ENCODE data around the gene SENP1.
A peak's percentile ranks its signal among the peaks of the same experiment; 100 is the strongest.

The SENP1 gene

DNA sequence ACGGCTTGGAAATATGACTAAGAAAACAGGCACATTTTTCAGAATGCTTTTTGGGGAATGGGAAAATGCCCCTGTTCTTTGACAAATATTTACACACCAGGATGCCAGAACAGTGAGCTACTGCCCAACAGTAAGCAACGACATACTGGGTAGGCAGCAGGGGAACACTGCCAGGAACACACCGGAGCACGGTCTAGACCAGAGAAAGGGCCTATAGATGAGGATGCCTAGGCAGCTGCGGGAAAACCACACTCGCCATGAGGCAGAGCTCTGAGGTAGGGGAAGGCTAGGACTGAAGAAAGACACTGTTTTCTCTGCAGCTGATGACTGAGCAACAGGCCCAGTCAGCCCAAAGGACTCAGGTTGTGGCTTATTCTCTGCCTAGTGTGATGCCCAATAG, 55.7 kb downstream of the SENP1 start:
- Histone ChIP-seq H3K27ac (ENCODE audit: low read depth, low read length) (no peak overlapping the region), H3K36me3 (ENCODE audit: control insufficient read depth, insufficient read depth, low read length) (peaks cover 49% of the 10 kb centered on the region), H3K4me3 (ENCODE audit: low read depth, low read length) (no peak overlapping the region)

GRCh38 chr12:48045965-48046518, 59.8 kb downstream of the SENP1 start:
- Histone ChIP-seq H3K27ac (ENCODE audit: low read depth, low read length) (no peak overlapping the region), H3K4me3 (ENCODE audit: low read depth, low read length) (no peak overlapping the region), H3K4me1 (ENCODE audit: control insufficient read depth, insufficient read depth, low read length) (no peaks in the 10 kb centered on the region), H3K9me3 (ENCODE audit: control insufficient read depth, insufficient read depth, low read depth, low read length) (no peaks in the 10 kb centered on the region), H3K36me3 (ENCODE audit: control insufficient read depth, insufficient read depth, low read length) (peaks cover 64% of the 10 kb centered on the region), H3K9ac (ENCODE audit: low read length) (no peak overlapping the region), H3K27me3 (ENCODE audit: control insufficient read depth, insufficient read depth, low read length) (no peaks in the 10 kb centered on the region)

More for the DNA sequence above, 55.7 kb downstream of the SENP1 start:
- H3K27me3 ChIP-seq (ENCODE audit: control insufficient read depth, insufficient read depth, low read length) = no peaks in the 10 kb centered on the region
- H3K4me1 ChIP-seq (ENCODE audit: control insufficient read depth, insufficient read depth, low read length) = no peaks in the 10 kb centered on the region
- no peaks in the 10 kb centered on the region for H3K9me3 ChIP-seq (ENCODE audit: control insufficient read depth, insufficient read depth, low read depth, low read length)
- no peak overlapping the region for H3K9ac ChIP-seq (ENCODE audit: low read length)

- Histone ChIP-seq H3K27ac (ENCODE audit: low read depth, low read length) (no peak overlapping the region), H3K27me3 (ENCODE audit: control insufficient read depth, insufficient read depth, low read length) (0 out of 2 replicates have a peak, but pooled peaks cover 2% of the 10 kb centered on the region), H3K36me3 (ENCODE audit: control insufficient read depth, insufficient read depth, low read length) (peaks cover 62% of the 10 kb centered on the region), H3K9me3 (ENCODE audit: control insufficient read depth, insufficient read depth, low read depth, low read length) (no peaks in the 10 kb centered on the region), H3K9ac (ENCODE audit: low read length) (no peak overlapping the region), H3K4me3 (ENCODE audit: low read depth, low read length) (no peak overlapping the region), H3K4me1 (ENCODE audit: control insufficient read depth, insufficient read depth, low read length) (no peaks in the 10 kb centered on the region)
Observed at GRCh38 chr12:48045061-48045846, 60.6 kb downstream of the SENP1 start.

DNA sequence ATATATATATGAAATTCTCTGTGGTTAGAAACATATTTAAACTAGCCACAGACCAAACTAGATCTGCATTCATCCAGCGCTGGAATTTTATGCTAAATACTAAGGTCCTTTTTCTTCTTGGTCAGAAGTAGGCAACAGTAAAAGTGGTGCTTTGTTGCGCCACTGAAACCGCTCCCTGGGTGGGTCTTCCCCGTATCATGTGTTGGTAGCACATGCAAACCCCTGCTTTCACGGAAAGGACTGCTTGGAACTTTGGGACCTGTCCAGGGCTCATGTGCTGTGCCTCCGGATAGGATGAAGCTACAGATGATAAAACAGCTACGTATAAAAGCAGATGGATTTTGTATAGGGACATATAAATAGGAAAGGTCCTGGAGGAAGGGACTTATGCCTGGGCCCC, 61.5 kb downstream of the SENP1 start:
- Histone ChIP-seq H3K27ac (ENCODE audit: low read depth, low read length) (no peak overlapping the region), H3K9ac (ENCODE audit: low read length) (no peak overlapping the region), H3K4me1 (ENCODE audit: control insufficient read depth, insufficient read depth, low read length) (no peaks in the 10 kb centered on the region), H3K36me3 (ENCODE audit: control insufficient read depth, insufficient read depth, low read length) (peaks cover 57% of the 10 kb centered on the region), H3K27me3 (ENCODE audit: control insufficient read depth, insufficient read depth, low read length) (0 out of 2 replicates have a peak, but pooled peaks cover 10% of the 10 kb centered on the region), H3K9me3 (ENCODE audit: control insufficient read depth, insufficient read depth, low read depth, low read length) (no peaks in the 10 kb centered on the region), H3K4me3 (ENCODE audit: low read depth, low read length) (no peak overlapping the region)

DNA sequence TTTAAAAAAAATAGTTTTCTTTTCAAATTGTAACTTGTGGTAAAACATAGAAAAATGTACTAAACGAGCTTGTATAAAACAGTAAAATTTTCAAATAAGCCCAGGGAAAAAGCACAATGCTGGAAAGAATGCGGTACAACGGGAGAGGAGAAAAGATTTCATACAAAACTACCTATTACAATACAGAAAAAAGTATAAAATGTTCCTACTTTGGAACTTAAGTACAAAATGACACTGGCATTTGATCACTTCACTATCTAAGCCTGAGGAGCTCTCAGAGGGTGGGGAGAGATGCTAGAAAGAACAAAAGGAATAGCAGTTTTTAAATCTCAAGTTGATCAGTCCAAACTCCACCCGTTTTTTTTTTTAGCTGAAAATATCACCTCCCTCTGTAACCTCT, 62.1 kb downstream of the SENP1 start:
- H3K4me1 ChIP-seq (ENCODE audit: control insufficient read depth, insufficient read depth, low read length) = no peaks in the 10 kb centered on the region
- H3K27ac ChIP-seq (ENCODE audit: low read depth, low read length) = no peak overlapping the region
- H3K27me3 ChIP-seq (ENCODE audit: control insufficient read depth, insufficient read depth, low read length) = peaks cover 16% of the 10 kb centered on the region; the same call in 1 of the 2 replicates
- no peak overlapping the region for H3K4me3 ChIP-seq (ENCODE audit: low read depth, low read length)
- H3K9ac ChIP-seq (ENCODE audit: low read length) = no peak overlapping the region
- no peaks in the 10 kb centered on the region for H3K9me3 ChIP-seq (ENCODE audit: control insufficient read depth, insufficient read depth, low read depth, low read length)
- peaks cover 53% of the 10 kb centered on the region for H3K36me3 ChIP-seq (ENCODE audit: control insufficient read depth, insufficient read depth, low read length)

DNA sequence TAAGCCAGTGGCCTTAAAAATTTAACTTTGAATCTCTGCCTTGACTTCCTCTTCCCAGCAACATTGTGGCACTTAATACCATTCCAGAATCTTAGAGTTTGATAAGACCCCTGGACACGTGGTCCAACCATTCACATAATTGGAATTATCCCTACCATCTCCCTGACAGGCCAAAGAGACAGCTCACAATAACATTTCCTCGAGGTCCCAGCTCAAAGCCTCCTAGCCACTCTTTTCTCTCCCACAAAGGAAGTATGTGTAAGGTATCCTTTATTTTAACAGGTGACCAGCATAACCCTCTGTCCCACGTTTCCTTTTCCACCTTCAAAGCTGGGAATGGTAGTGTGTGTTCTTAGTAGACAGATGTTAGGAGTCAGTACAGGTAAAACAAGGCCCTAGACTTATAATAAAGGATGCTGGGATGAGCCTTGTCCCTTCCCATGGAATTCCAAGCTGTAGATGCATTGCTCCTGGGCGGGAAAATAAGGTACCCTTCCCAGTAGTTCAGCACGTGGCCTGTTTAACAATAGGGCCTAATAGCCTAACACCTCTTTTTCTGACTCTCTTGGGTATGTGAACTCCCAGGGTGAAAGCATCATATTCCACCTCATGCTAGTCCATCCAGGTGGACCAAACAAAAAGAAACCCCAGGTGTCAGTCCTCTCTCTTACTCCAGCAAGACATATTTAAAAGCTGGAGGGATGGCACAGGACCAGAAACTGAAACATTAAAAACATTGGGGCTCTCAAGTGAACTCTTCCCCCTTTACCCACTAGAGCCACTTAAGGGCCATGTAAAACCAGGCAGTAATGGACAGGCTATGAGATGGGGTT, 64.1 kb downstream of the SENP1 start:
- Histone ChIP-seq H3K4me3 (ENCODE audit: low read depth, low read length) (no peak overlapping the region), H3K9ac (ENCODE audit: low read length) (no peak overlapping the region), H3K27ac (ENCODE audit: low read depth, low read length) (no peak overlapping the region), H3K27me3 (ENCODE audit: control insufficient read depth, insufficient read depth, low read length) (peaks cover 32% of the 10 kb centered on the region), H3K9me3 (ENCODE audit: control insufficient read depth, insufficient read depth, low read depth, low read length) (no peaks in the 10 kb centered on the region), H3K36me3 (ENCODE audit: control insufficient read depth, insufficient read depth, low read length) (peaks cover 35% of the 10 kb centered on the region), H3K4me1 (ENCODE audit: control insufficient read depth, insufficient read depth, low read length) (peaks cover 14% of the 10 kb centered on the region)

GRCh38 chr12:48040354-48040753, 65.5 kb downstream of the SENP1 start:
- Histone ChIP-seq H3K9me3 (ENCODE audit: control insufficient read depth, insufficient read depth, low read depth, low read length) (no peaks in the 10 kb centered on the region), H3K27ac (ENCODE audit: low read depth, low read length) (no peak overlapping the region), H3K27me3 (ENCODE audit: control insufficient read depth, insufficient read depth, low read length) (peaks cover 47% of the 10 kb centered on the region), H3K36me3 (ENCODE audit: control insufficient read depth, insufficient read depth, low read length) (peaks cover 20% of the 10 kb centered on the region), H3K4me3 (ENCODE audit: low read depth, low read length) (no peak overlapping the region), H3K9ac (ENCODE audit: low read length) (no peak overlapping the region), H3K4me1 (ENCODE audit: control insufficient read depth, insufficient read depth, low read length) (peaks cover 21% of the 10 kb centered on the region)

DNA sequence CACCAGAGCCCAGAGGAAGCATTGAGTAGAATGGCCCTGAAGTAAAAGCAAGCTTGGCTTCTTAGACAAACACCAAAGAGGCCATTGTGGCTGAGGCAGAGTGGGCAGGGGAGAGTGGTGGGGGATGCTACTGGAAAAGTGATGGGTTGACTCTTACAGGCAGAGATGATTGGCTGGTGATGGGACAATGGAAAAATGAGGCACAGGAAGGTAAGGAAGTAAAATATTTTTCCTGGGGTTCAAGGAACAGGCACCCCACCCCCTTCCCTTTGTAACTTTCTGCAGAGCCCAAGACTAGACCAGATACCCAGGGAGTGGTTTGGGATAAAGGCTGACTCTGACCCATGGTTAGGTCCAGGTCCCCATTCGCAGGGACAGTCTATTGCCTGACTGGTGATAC, 66.7 kb downstream of the SENP1 start:
- Histone ChIP-seq H3K9ac (ENCODE audit: low read length) (no peak overlapping the region), H3K9me3 (ENCODE audit: control insufficient read depth, insufficient read depth, low read depth, low read length) (no peaks in the 10 kb centered on the region)

DNA sequence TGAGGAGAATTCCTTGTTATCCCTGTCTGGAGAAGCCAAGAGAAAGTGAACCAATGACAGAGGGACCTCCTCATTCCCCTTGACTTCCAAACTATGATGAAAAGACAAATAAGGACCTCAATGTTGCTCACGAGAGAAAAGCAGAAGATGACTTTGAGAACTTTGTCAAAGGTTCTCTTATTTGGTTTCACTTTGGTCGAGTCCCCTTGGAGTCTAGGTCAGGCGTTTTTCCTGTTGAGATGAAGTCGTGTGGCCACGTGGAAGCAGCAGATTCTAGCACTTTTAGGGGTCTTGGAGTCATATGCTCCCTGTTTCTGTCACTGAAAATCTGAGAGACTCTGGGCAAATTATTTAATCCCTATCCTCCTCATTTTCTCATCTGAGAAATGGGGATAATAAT, 67.8 kb downstream of the SENP1 start:
- Histone ChIP-seq H3K4me1 (ENCODE audit: control insufficient read depth, insufficient read depth, low read length) (peaks cover 21% of the 10 kb centered on the region), H3K36me3 (ENCODE audit: control insufficient read depth, insufficient read depth, low read length) (peaks cover 1% of the 10 kb centered on the region), H3K4me3 (ENCODE audit: low read depth, low read length) (peak overlapping the region; percentile 46), H3K27me3 (ENCODE audit: control insufficient read depth, insufficient read depth, low read length) (peaks cover 69% of the 10 kb centered on the region), H3K9me3 (ENCODE audit: control insufficient read depth, insufficient read depth, low read depth, low read length) (no peaks in the 10 kb centered on the region), H3K27ac (ENCODE audit: low read depth, low read length) (peak overlapping the region; percentile 61; the same call in 1 of the 2 replicates), H3K9ac (ENCODE audit: low read length) (peak overlapping the region; percentile 65)

More for the DNA sequence above, 66.7 kb downstream of the SENP1 start:
- Histone ChIP-seq H3K4me3 (ENCODE audit: low read depth, low read length) (no peak overlapping the region), H3K36me3 (ENCODE audit: control insufficient read depth, insufficient read depth, low read length) (peaks cover 9% of the 10 kb centered on the region), H3K27me3 (ENCODE audit: control insufficient read depth, insufficient read depth, low read length) (peaks cover 59% of the 10 kb centered on the region), H3K4me1 (ENCODE audit: control insufficient read depth, insufficient read depth, low read length) (peaks cover 21% of the 10 kb centered on the region), H3K27ac (ENCODE audit: low read depth, low read length) (no peak overlapping the region)

DNA sequence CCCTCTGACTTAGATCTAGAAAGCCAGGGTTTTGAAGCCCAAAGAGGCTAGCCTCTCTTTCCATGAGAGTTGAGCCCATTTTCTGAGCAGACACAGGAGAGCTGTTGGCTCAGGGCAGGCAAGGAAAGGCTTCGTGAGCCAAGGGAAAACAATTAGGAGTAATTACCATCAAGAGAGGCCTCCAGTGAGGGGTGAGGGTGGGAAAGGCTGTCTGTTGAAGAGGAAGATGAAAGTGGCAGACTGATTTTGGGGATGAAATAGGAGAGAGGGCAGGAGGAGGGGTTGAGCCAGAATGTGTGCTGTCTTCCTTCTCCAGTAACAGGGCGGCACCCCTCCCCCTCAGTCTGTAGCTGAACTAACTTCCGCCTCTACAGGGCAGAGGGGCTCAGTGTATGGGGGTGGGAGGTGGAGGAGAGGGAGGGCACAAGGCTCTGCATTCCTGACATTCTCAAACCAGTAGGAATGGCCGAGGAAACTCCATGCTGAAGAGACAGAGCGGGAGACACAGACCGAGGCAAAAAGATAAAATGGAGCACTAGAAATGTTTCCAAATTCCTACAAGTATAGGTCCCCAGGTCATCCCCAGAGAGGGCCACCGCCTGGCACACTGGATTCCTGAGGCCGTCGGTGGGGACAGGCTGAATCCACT, 68.5 kb downstream of the SENP1 start:
- peak overlapping the region; percentile 61; the same call in 1 of the 2 replicates for H3K27ac ChIP-seq (ENCODE audit: low read depth, low read length)
- H3K9me3 ChIP-seq (ENCODE audit: control insufficient read depth, insufficient read depth, low read depth, low read length) = no peaks in the 10 kb centered on the region
- peak overlapping the region; percentile 65 for H3K9ac ChIP-seq (ENCODE audit: low read length)
- peaks cover 21% of the 10 kb centered on the region for H3K4me1 ChIP-seq (ENCODE audit: control insufficient read depth, insufficient read depth, low read length)
- H3K4me3 ChIP-seq (ENCODE audit: low read depth, low read length) = peak overlapping the region; percentile 46
- peaks cover 76% of the 10 kb centered on the region for H3K27me3 ChIP-seq (ENCODE audit: control insufficient read depth, insufficient read depth, low read length)
- no peaks in the 10 kb centered on the region for H3K36me3 ChIP-seq (ENCODE audit: control insufficient read depth, insufficient read depth, low read length)

Data from HUES6 (cell line).